Nephron (organoid): ENCODE data around the gene TRIM62.

ENCODE experiments used
- H3K27ac Mint-ChIP-seq, 3 experiments: 2 replicates each; pipeline ENCODE4 v1.8.0; 2020; ENCODE audit warnings: mixed read lengths in 3 of 3, mild to moderate bottlenecking in 2 of 3, moderate library complexity in 1 of 3
- H3K27me3 Mint-ChIP-seq: 2 replicates; pipeline ENCODE4 v1.8.0; 2021; ENCODE audit warnings: low read depth, mild to moderate bottlenecking, moderate library complexity, mixed read lengths
- H3K36me3 Mint-ChIP-seq: 2 replicates; pipeline ENCODE4 v1.8.0; 2020; ENCODE audit warnings: low read depth, mixed read lengths
- H3K4me1 Mint-ChIP-seq: 2 replicates; pipeline ENCODE4 v1.8.0; 2020; ENCODE audit warnings: mixed read lengths
- H3K4me3 Mint-ChIP-seq, 3 experiments: 2 replicates each; pipeline ENCODE4 v1.8.0; 2020; ENCODE audit warnings: mild to moderate bottlenecking in 3 of 3, mixed read lengths in 3 of 3, moderate library complexity in 2 of 3
- H3K9me3 Mint-ChIP-seq: 2 replicates; pipeline ENCODE4 v1.8.0; 2020; ENCODE audit warnings: mixed read lengths
- CTCF ChIP-seq, 3 experiments: fragments of 200-600 bp; sonication (generic); IDR thresholded peaks; one replicate each; pipeline ENCODE4 v1.5.0; 2021; ENCODE audit warnings: antibody characterized with exemption in 3 of 3; ENCODE audit not compliant: unreplicated experiment in 3 of 3

Gene TRIM62

DNA sequence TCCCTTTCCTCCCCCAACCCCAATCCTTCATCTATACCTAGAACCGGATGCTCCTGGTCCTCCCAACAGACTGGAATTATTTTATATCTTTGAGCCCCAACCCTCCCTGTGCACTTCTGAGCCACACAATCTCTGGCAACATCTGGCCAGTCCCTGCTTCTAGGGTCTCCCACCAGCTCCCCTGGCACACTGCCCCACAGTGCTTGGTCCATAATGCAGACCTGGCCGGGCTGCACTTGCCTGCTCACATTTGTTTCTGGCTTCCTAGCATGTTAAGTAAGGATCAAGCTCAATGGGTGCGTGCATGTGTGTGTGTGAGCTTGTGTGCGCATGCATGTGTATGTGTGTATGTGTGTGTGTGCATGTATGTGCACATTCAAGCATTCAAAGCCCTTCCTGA, 8.8 kb downstream of the TRIM62 start:
- no peak for TF ChIP-seq CTCF (IDR thresholded peaks at IDR 0.05; ENCODE audit: unreplicated experiment in 3 of 3)
- H3K9me3 Mint-ChIP-seq = no peaks in the 10 kb centered on the region
- peaks cover 9% of the 10 kb centered on the region for H3K36me3 Mint-ChIP-seq
- H3K4me3 Mint-ChIP-seq = no peak overlapping the region
- H3K27ac Mint-ChIP-seq = peak overlapping the region in 2 of 3 experiments; percentile 22 to 58
- H3K27me3 Mint-ChIP-seq = peaks cover 8% of the 10 kb centered on the region
- peaks cover 66% of the 10 kb centered on the region for H3K4me1 Mint-ChIP-seq

DNA sequence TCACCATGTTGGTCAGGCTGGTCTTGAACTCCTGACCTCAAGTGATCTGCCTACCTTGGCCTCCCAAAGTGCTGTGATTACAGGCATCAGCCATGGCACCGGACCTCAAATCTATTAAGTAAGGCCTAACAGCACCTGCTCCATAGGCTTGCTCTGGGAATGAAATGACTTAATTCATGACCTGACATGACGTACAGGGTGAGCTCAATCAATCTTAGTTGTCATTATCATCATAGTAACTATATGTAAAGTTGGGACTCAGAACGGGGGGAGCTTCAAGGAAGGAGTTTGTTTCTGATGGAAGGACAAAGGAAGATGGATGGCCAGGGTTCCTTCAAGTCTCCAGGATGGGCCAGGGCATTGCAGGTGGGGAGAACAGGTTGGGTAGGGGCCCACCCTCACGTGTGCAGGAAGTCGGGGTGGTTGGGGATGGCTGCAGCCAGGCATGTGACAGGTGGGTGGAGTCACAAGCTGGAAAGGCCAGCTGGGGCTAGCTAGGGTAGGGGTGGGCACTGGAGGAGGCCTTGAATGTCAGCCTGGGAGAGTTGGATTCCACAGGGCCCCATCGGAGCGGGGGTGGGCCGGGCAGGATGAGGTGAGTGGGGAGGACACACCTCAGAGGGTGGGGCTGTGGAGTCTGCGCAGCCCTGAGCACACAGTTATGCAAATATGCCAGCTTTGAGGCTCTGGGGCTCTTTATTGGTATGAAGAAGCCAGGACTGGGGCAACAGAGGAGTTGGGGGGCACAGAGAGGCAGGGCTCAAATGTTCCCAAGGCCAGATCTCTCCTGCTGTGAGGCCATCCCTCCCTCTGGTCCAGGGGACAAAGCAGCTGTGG, 9.6 kb downstream of the TRIM62 start:
- H3K4me3 Mint-ChIP-seq = no peak overlapping the region
- peaks cover 14% of the 10 kb centered on the region for H3K36me3 Mint-ChIP-seq
- no peak for TF ChIP-seq CTCF (IDR thresholded peaks at IDR 0.05; ENCODE audit: unreplicated experiment in 3 of 3)
- H3K27me3 Mint-ChIP-seq = peaks cover 8% of the 10 kb centered on the region
- H3K27ac Mint-ChIP-seq = peak overlapping the region in 2 of 3 experiments; percentile 57 to 58
- peaks cover 65% of the 10 kb centered on the region for H3K4me1 Mint-ChIP-seq
- H3K9me3 Mint-ChIP-seq = no peaks in the 10 kb centered on the region

DNA sequence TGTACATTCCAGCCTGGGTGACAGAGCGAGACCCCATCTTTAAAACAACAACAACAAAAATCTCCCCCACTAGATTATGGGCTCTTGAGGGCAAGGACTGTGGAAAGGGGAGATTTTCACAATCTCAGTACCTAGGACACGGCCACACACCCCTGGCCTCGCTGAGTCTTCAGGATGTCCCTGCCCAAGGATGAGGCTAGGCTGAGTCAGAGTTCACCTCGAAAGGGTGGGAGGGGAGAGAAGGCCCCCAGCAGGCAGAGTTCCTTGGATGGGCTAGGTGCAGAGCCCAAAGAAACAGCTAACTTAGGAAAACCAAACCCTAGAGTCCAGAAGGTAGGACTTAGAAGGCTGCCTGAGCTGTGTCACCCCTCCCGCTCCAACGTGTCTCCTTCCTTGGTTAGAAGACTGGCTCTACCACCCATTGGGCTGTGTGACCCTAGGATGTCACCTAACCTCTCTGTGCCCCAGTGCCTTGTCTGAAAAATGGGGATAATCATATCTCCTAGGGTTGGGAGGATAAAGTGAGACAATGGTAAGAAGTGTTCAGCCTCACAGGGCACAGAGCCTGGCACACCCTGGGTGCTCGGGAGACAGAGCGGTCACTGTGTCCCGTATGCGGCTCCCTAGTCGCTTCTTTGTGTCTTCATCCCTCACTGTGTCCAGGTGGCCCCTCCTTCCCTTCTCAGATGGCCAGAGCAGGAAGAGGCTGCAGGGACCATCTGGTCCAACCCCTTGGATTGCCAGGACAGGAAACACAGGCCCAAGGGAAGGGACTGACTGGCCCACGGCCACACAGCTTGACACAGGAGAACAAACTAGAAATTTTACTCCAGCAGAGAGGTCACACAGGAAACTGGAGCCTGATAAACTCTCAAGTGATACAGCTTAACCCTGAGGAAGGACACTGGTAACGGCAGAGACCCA, 11.2 kb downstream of the TRIM62 start:
- peaks cover 29% of the 10 kb centered on the region for H3K36me3 Mint-ChIP-seq

DNA sequence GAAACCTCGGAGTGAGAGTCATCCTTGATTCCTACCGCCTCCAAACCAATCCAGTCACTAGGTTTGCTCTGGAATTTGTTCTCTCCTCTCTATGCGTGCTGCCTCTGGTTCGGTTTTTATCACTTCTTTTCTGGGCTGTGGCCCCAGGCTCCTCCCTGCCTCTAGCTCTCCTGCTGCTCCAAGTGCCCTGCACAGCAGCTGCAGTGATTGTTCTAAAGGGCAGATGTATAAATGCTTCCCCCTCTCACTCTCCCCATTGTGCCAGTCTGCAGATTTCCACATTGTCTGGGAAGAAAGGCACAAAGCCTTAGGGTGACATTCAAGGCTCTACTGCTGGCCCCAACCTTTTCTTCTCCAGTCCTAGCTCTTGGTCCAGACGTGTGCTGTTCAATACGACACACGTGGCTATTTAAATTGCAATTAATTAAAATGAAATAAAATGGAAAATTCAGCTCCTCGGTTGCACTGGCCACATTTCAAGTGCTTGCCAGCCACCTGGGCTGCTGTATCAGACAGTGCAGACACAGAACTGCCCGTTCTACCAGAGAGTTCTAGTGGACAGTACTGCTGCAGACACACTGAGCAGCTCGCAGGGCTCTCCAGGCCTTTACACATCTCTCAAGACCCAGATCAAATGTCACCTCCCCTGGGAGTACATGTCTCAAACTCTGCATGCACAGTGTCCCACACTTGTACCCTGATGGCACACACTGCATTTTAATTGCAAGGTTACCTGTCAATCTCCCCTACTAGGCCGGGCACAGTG, 12.4 kb downstream of the TRIM62 start:
- H3K4me1 Mint-ChIP-seq = peaks cover 63% of the 10 kb centered on the region
- H3K36me3 Mint-ChIP-seq = peaks cover 31% of the 10 kb centered on the region
- peaks cover 8% of the 10 kb centered on the region for H3K27me3 Mint-ChIP-seq
- H3K27ac Mint-ChIP-seq = peak overlapping the region; percentile 76 to 89 (median 83)
- TF ChIP-seq CTCF (IDR thresholded peaks at IDR 0.05; ENCODE audit: unreplicated experiment in 3 of 3) = no peak
- peak overlapping the region in 1 of 3 experiments; percentile 13 for H3K4me3 Mint-ChIP-seq
- no peaks in the 10 kb centered on the region for H3K9me3 Mint-ChIP-seq

More for the DNA sequence above, 11.2 kb downstream of the TRIM62 start:
- Mint-ChIP-seq H3K4me1 (peaks cover 60% of the 10 kb centered on the region), H3K27ac (peak overlapping the region in 2 of 3 experiments; percentile 47 to 53), H3K9me3 (no peaks in the 10 kb centered on the region), H3K4me3 (no peak overlapping the region), H3K27me3 (peaks cover 8% of the 10 kb centered on the region)
- TF ChIP-seq CTCF (IDR thresholded peaks at IDR 0.05; ENCODE audit: unreplicated experiment in 3 of 3) = no peak

DNA sequence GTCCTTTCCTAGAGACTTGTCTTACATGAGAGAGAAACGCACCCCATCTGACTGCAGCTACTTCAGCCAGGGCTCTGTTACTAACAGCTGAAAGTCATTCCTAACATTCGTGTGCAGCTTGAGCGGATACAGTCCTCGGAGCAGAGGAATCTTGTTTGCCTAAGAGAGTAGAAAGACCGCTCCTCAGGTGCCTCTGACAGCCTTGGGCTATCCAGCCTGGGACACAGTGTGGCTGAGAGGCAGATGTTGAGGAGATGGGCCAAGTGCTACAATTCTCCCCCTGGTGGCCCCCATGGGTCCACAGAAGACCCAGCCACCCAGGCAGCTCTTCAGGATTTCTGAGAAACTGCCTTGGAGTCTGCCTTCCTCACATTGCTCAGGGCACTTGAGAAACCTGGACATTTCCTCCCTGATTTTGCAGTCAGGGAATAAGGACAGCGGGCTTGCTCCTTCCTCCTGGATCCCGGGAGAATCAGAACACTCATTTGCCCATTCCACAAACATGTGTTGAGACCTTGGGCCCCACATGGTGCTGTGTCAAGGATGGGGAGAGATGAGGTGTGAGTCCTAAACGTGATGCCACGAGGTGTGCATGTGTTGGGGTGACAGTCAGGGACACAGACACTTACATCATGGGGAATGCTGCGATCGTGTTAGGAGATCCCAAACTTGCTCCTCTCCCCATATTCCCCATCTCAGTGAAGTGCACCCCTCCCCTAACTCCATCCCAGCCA, 13.1 kb downstream of the TRIM62 start:
- peaks cover 8% of the 10 kb centered on the region for H3K27me3 Mint-ChIP-seq
- no peak for TF ChIP-seq CTCF (IDR thresholded peaks at IDR 0.05; ENCODE audit: unreplicated experiment in 3 of 3)
- H3K4me3 Mint-ChIP-seq = no peak overlapping the region
- no peaks in the 10 kb centered on the region for H3K9me3 Mint-ChIP-seq
- H3K4me1 Mint-ChIP-seq = peaks cover 71% of the 10 kb centered on the region
- peaks cover 31% of the 10 kb centered on the region for H3K36me3 Mint-ChIP-seq
- peak overlapping the region; percentile 76 to 89 (median 83) for H3K27ac Mint-ChIP-seq
